Liver (tissue), 3 donors: ENCODE results near the gene PIP5K1C.

Experiments used
- ATF3 ChIP-seq: IDR thresholded peaks from 2 replicates; pipeline ENCODE4 v1.6.1; 2016; ENCODE audit warnings: antibody characterized with exemption
- CTCF ChIP-seq: fragments of 150-350 bp; IDR thresholded peaks from 2 replicates; pipeline ENCODE4 v1.5.1; 2017; ENCODE audit warnings: improper control_type of control experiment, low read depth, low read length; ENCODE audit not compliant: missing input control
- FOXA1 ChIP-seq: IDR thresholded peaks from 2 replicates; pipeline ENCODE4 v1.6.1; 2016; ENCODE audit warnings: antibody characterized with exemption
- GABPA ChIP-seq, 2 donors: IDR thresholded peaks in 1 of 2; conservative IDR thresholded peaks in 1 of 2; 2 replicates each; pipeline ENCODE4 v1.6.1; 2016; ENCODE audit warnings: antibody characterized with exemption in 2 of 2, mild to moderate bottlenecking in 1 of 2, moderate library complexity in 1 of 2
- JUND ChIP-seq, 2 donors: IDR thresholded peaks; 2 replicates each; pipeline ENCODE4 v1.6.1; 2016; ENCODE audit warnings: antibody characterized with exemption in 2 of 2
- MAX ChIP-seq: IDR thresholded peaks from 2 replicates; pipeline ENCODE4 v1.6.1; 2016; ENCODE audit warnings: antibody characterized with exemption
- RAD21 ChIP-seq, 2 donors: IDR thresholded peaks; 2 replicates each; pipeline ENCODE4 v1.6.1; 2016; ENCODE audit warnings: antibody characterized with exemption in 2 of 2, mild to moderate bottlenecking in 2 of 2
- REST ChIP-seq: IDR thresholded peaks from 2 replicates; pipeline ENCODE4 v1.6.1; 2016; ENCODE audit warnings: antibody characterized with exemption, mild to moderate bottlenecking
- RXRA ChIP-seq, 2 donors: IDR thresholded peaks; 2 replicates each; pipeline ENCODE4 v1.6.1; 2017 to 2018; ENCODE audit warnings: antibody characterized with exemption in 2 of 2, mild to moderate bottlenecking in 1 of 2
- SP1 ChIP-seq: IDR thresholded peaks from 2 replicates; pipeline ENCODE4 v1.6.1; 2018; ENCODE audit warnings: antibody characterized with exemption, mild to moderate bottlenecking
- TAF1 ChIP-seq: conservative IDR thresholded peaks from 2 replicates; pipeline ENCODE4 v1.6.1; 2016; ENCODE audit warnings: antibody characterized with exemption, mild to moderate bottlenecking
- YY1 ChIP-seq: IDR thresholded peaks from 2 replicates; pipeline ENCODE4 v1.6.1; 2016; ENCODE audit warnings: antibody characterized with exemption, mild to moderate bottlenecking
- ZBTB33 ChIP-seq: IDR thresholded peaks from 2 replicates; pipeline ENCODE4 v1.6.1; 2016; ENCODE audit warnings: antibody characterized with exemption
- donor health status: healthy.
- donor health status: healthy.

GRCh38 chr19:3679138-3679537 lies 21.1 kb downstream of the PIP5K1C start:
- TF ChIP-seq TAF1: no peak
- TF ChIP-seq FOXA1: no peak
- no peak for TF ChIP-seq CTCF
- TF ChIP-seq MAX: no peak
- no peak for TF ChIP-seq REST
- TF ChIP-seq RXRA (IDR thresholded peaks at IDR 0.05): no peak
- no peak for TF ChIP-seq RAD21 (IDR thresholded peaks at IDR 0.05)
- TF ChIP-seq JUND (IDR thresholded peaks at IDR 0.05): no peak
- no peak for TF ChIP-seq ZBTB33
- no peak for TF ChIP-seq YY1
- TF ChIP-seq GABPA (IDR thresholded peaks at IDR 0.05 in 1 of 2, conservative IDR thresholded peaks at IDR 0.05 in 1 of 2): no peak
- TF ChIP-seq ATF3: no peak
- no peak for TF ChIP-seq SP1
